ENCODE measurements around the gene GNA12. TPM values are rescaled to one million over a fixed set of nuclear protein-coding genes. Genes with fewer than 3 reads are reported as not detected.
"Not testable (repeated sequence)": the region's sequence is repeated elsewhere in the genome, so short reads cannot be mapped to it uniquely, and the experiment has no call there.

Gene GNA12
- total RNA-seq, 1 experiment from 2014 or later, result 35.5 TPM

- H3K27ac ChIP-seq (ENCODE audit: low read depth, low read length, poor library complexity, severe bottlenecking), result no peak overlapping the region
- H3K4me3 ChIP-seq (ENCODE audit: low read depth, low read length, poor library complexity, severe bottlenecking), result no peak overlapping the region
- CTCF ChIA-PET, result no interaction called here
- BruUV-seq (replicated peaks), result no TSS peak
- intact Hi-C loops (cut with micrococcal nuclease; ENCODE audit: unreplicated experiment), result no loop called here
- DNase-seq (ENCODE audit: low spot score), result no peak
- no peak for TF ChIP-seq EZH2 (IDR thresholded peaks at IDR 0.05; ENCODE audit: borderline replicate concordance, low read depth, low read length, poor library complexity, severe bottlenecking)
- no peak for TF ChIP-seq CTCF (conservative IDR thresholded peaks at IDR 0.05; ENCODE audit: low read depth, low read length)
- H3K36me3 ChIP-seq (ENCODE audit: insufficient read depth, low read length, poor library complexity, severe bottlenecking), result no peaks in the 10 kb centered on the region
- POLR2A ChIA-PET (ENCODE audit: low non-redundant PET), result no interaction called here
- peaks cover 11% of the 10 kb centered on the region for H3K4me1 ChIP-seq (ENCODE audit: insufficient read depth, low read length, poor library complexity, severe bottlenecking)
- no peaks in the 10 kb centered on the region for H3K27me3 ChIP-seq (replicated peaks; ENCODE audit: insufficient read depth, low read depth, low read length, poor library complexity)
- no peaks in the 10 kb centered on the region for H3K9me3 ChIP-seq (ENCODE audit: low read depth, low read length, poor library complexity, severe bottlenecking)
Measured at GRCh38 chr7:2753148-2753547, 91.0 kb downstream of the GNA12 start.

DNA sequence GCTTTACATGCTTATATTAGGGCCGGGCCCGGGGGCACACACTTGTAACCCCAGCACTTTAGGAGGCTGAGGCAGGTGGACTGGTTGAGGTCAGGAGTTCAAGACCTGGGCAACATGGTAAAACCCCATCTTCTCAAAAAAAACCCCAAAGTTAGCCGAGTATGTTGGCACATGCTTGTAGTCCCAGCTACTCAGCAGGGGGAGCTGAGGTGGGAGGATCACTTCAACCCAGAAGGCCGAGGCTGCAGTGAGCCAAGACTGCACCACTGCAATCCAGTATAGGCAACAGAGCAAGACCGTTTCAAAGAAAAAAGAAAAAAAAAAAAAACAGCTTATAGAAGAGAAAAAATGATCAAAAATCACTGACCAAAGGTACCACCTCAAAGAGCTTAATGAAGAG is 93.0 kb downstream of the GNA12 start:
- CTCF ChIA-PET, result interaction anchor here (1.1 kb wide), 1 partner anchor 10 kb away, joined by 3 read pairs; no protein-coding TSS in a partner anchor

GRCh38 chr7:2750004-2750407 is 94.1 kb downstream of the GNA12 start:
- Histone ChIP-seq H3K9me3 (ENCODE audit: low read depth, low read length, poor library complexity, severe bottlenecking) (no peaks in the 10 kb centered on the region), H3K36me3 (ENCODE audit: insufficient read depth, low read length, poor library complexity, severe bottlenecking) (no peaks in the 10 kb centered on the region), H3K27me3 (replicated peaks; ENCODE audit: insufficient read depth, low read depth, low read length, poor library complexity) (no peaks in the 10 kb centered on the region), H3K4me1 (ENCODE audit: insufficient read depth, low read length, poor library complexity, severe bottlenecking) (no peaks in the 10 kb centered on the region), H3K27ac (ENCODE audit: low read depth, low read length, poor library complexity, severe bottlenecking) (no peak overlapping the region), H3K4me3 (ENCODE audit: low read depth, low read length, poor library complexity, severe bottlenecking) (no peak overlapping the region)
- no TSS peak for BruUV-seq (replicated peaks)
- POLR2A ChIA-PET (ENCODE audit: low non-redundant PET), result no interaction called here
- CTCF ChIA-PET, result no interaction called here
- no peak for DNase-seq (ENCODE audit: low spot score)
- no peak for TF ChIP-seq EZH2 (IDR thresholded peaks at IDR 0.05; ENCODE audit: borderline replicate concordance, low read depth, low read length, poor library complexity, severe bottlenecking)
- TF ChIP-seq CTCF (conservative IDR thresholded peaks at IDR 0.05; ENCODE audit: low read depth, low read length), result no peak
- intact Hi-C loops (cut with micrococcal nuclease; ENCODE audit: unreplicated experiment), result no loop called here

More for the DNA sequence above, 93.0 kb downstream of the GNA12 start:
- Histone ChIP-seq H3K9me3 (ENCODE audit: low read depth, low read length, poor library complexity, severe bottlenecking) (no peaks in the 10 kb centered on the region), H3K27ac (ENCODE audit: low read depth, low read length, poor library complexity, severe bottlenecking) (no peak overlapping the region), H3K4me3 (ENCODE audit: low read depth, low read length, poor library complexity, severe bottlenecking) (no peak overlapping the region), H3K27me3 (replicated peaks; ENCODE audit: insufficient read depth, low read depth, low read length, poor library complexity) (no peaks in the 10 kb centered on the region), H3K36me3 (ENCODE audit: insufficient read depth, low read length, poor library complexity, severe bottlenecking) (no peaks in the 10 kb centered on the region), H3K4me1 (ENCODE audit: insufficient read depth, low read length, poor library complexity, severe bottlenecking) (no peaks in the 10 kb centered on the region)
- intact Hi-C loops (cut with micrococcal nuclease; ENCODE audit: unreplicated experiment), result no loop called here
- no peak for DNase-seq (ENCODE audit: low spot score)
- TF ChIP-seq EZH2 (IDR thresholded peaks at IDR 0.05; ENCODE audit: borderline replicate concordance, low read depth, low read length, poor library complexity, severe bottlenecking) (no peak), CTCF (conservative IDR thresholded peaks at IDR 0.05; ENCODE audit: low read depth, low read length) (no peak)
- no TSS peak for BruUV-seq (replicated peaks)
- POLR2A ChIA-PET (ENCODE audit: low non-redundant PET), result no interaction called here

- BruUV-seq (replicated peaks); H3K9me3 ChIP-seq (ENCODE audit: low read depth, low read length, poor library complexity, severe bottlenecking); DNase-seq (ENCODE audit: low spot score); H3K4me3 ChIP-seq (ENCODE audit: low read depth, low read length, poor library complexity, severe bottlenecking); H3K4me1 ChIP-seq (ENCODE audit: insufficient read depth, low read length, poor library complexity, severe bottlenecking); H3K36me3 ChIP-seq (ENCODE audit: insufficient read depth, low read length, poor library complexity, severe bottlenecking); POLR2A ChIA-PET (ENCODE audit: low non-redundant PET); H3K27ac ChIP-seq (ENCODE audit: low read depth, low read length, poor library complexity, severe bottlenecking); H3K27me3 ChIP-seq (replicated peaks; ENCODE audit: insufficient read depth, low read depth, low read length, poor library complexity); CTCF ChIA-PET; intact Hi-C loops (cut with micrococcal nuclease; ENCODE audit: unreplicated experiment): not testable (repeated sequence)
Measured at GRCh38 chr7:2748684-2749083, 95.4 kb downstream of the GNA12 start.

DNA sequence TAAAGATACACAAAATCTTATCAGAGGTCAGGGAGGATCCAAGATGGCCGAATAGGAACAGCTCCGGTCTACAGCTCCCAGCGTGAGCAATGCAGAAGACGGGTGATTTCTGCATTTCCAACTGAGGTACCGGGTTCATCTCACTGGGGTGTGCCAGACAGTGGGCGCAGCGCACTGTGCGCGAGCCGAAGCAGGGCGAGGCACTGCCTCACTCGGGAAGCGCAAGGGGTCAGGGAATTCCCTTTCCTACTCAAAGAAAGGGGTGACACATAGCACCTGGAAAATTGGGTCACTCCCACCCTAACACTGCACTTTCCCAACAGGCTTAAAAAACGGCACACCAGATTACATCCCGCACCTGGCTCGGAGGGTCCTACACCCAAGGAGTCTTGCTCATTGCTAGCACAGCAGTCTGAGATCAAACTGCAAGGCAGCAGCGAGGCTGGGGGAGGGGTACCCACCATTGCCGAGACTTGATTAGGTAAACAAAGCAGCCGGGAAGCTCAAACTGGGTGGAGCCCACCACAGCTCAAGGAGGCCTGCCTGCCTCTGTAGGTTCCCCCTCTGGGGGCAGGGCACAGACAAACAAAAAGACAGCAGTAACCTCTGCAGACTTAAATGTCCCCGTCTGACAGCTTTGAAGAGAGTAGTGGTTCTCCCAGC is 100.5 kb downstream of the GNA12 start:
- intact Hi-C loops (cut with micrococcal nuclease; ENCODE audit: unreplicated experiment); CTCF ChIA-PET; H3K4me3 ChIP-seq (ENCODE audit: low read depth, low read length, poor library complexity, severe bottlenecking); H3K9me3 ChIP-seq (ENCODE audit: low read depth, low read length, poor library complexity, severe bottlenecking); H3K27me3 ChIP-seq (replicated peaks; ENCODE audit: insufficient read depth, low read depth, low read length, poor library complexity); H3K36me3 ChIP-seq (ENCODE audit: insufficient read depth, low read length, poor library complexity, severe bottlenecking); H3K27ac ChIP-seq (ENCODE audit: low read depth, low read length, poor library complexity, severe bottlenecking); BruUV-seq (replicated peaks); DNase-seq (ENCODE audit: low spot score); H3K4me1 ChIP-seq (ENCODE audit: insufficient read depth, low read length, poor library complexity, severe bottlenecking); POLR2A ChIA-PET (ENCODE audit: low non-redundant PET): not testable (repeated sequence)

Measured in A673 (cell line).